Liver (tissue), 3 donors: ENCODE measurements around the gene SPIN2A.

Experiments
- ATF3 ChIP-seq: IDR thresholded peaks from 2 replicates; pipeline ENCODE4 v1.6.1; 2016; ENCODE audit warnings: antibody characterized with exemption
- CTCF ChIP-seq: fragments of 150-350 bp; IDR thresholded peaks from 2 replicates; pipeline ENCODE4 v1.5.1; 2017; ENCODE audit warnings: improper control_type of control experiment, low read depth, low read length; ENCODE audit not compliant: missing input control
- GABPA ChIP-seq, 2 donors: IDR thresholded peaks in 1 of 2; conservative IDR thresholded peaks in 1 of 2; 2 replicates each; pipeline ENCODE4 v1.6.1; 2016; ENCODE audit warnings: antibody characterized with exemption in 2 of 2, mild to moderate bottlenecking in 1 of 2, moderate library complexity in 1 of 2
- MAX ChIP-seq: IDR thresholded peaks from 2 replicates; pipeline ENCODE4 v1.6.1; 2016; ENCODE audit warnings: antibody characterized with exemption
- NR2F2 ChIP-seq: IDR thresholded peaks from 2 replicates; pipeline ENCODE4 v1.6.1; 2016; ENCODE audit warnings: antibody characterized with exemption
- REST ChIP-seq: IDR thresholded peaks from 2 replicates; pipeline ENCODE4 v1.6.1; 2016; ENCODE audit warnings: antibody characterized with exemption, mild to moderate bottlenecking
- RXRA ChIP-seq, 2 donors: IDR thresholded peaks; 2 replicates each; pipeline ENCODE4 v1.6.1; 2017 to 2018; ENCODE audit warnings: antibody characterized with exemption in 2 of 2, mild to moderate bottlenecking in 1 of 2
- TAF1 ChIP-seq: conservative IDR thresholded peaks from 2 replicates; pipeline ENCODE4 v1.6.1; 2016; ENCODE audit warnings: antibody characterized with exemption, mild to moderate bottlenecking
- YY1 ChIP-seq: IDR thresholded peaks from 2 replicates; pipeline ENCODE4 v1.6.1; 2016; ENCODE audit warnings: antibody characterized with exemption, mild to moderate bottlenecking
- donor health status: healthy.
- donor health status: healthy.

GRCh38 chrX:57172544-57172943 is 35.3 kb upstream of the SPIN2A start:
- TF ChIP-seq CTCF (no peak), REST (no peak), GABPA (IDR thresholded peaks at IDR 0.05 in 1 of 2, conservative IDR thresholded peaks at IDR 0.05 in 1 of 2) (no peak), TAF1 (no peak), ATF3 (no peak), NR2F2 (no peak), YY1 (no peak), MAX (no peak), RXRA (IDR thresholded peaks at IDR 0.05) (no peak)
